H54 (cell line): ENCODE data around the gene ENTPD5.
A peak's percentile ranks its signal among the peaks of the same experiment; 100 is the strongest.

Experiments used
- DNase-seq: peaks from one replicate; pipeline ENCODE4 v3.0.0; 2011; ENCODE audit warnings: low spot score, mixed read lengths; ENCODE audit not compliant: insufficient read length
- FAIRE-seq: peaks from 3 replicates; lab custom pipeline; 2011; peaks lifted over from hg19 to GRCh38; lab: Jason Lieb, UNC
- POLR2A ChIP-seq: IDR thresholded peaks from 2 replicates; pipeline ENCODE4 v1.6.1; 2011; ENCODE audit warnings: low read depth, mild to moderate bottlenecking, low read length

ENTPD5 gene

GRCh38 chr14:74018586-74019407, at the start of gene ENTPD5, which contains the start of gene BBOF1:
Gene ENTPD5 (minus strand): TSS chr14:74019288. CDS start chr14:73988102, 31,186 bp downstream.
Gene BBOF1 (plus strand): TSS chr14:74019349. CDS start chr14:74019479, 130 bp downstream.
- FAIRE-seq: peak; percentile 27
- peak; percentile 87 for TF ChIP-seq POLR2A

DNA sequence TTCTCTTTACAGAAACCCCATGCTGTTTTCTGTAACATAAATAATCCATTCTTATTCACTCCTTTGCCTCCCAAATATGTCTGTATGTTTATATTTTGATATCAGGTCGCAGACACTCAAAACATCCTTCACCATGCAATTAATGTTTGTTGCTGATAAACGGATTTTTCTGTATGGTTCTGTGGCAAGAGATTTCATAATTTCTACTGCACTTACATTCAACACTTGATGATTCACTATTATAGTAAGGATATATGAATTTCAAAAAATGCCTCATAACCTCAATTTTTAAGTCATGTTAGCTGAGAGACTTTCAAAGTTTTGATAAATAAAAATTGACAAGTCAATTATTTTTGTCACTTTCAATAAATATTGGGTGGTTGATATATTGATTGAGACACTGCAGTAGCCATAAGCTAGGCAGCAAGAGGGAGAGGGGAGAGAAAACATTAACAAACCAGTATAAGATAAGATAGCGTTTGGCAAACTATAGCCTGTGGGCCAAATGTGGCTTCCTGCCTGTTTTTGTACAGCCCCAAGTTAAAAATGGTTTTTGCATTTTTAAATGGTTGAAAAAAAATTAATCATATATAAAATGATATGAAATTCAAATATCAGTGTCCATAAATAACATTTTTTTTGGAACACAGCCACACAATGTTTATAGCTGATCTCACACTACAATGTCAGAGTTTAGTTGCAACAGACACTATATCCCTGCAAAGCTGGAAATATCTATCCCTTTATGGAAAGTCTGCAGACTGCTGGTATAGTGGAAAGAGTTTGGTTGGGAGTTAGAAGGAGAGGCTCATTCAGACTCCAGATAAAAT, 46.9 kb upstream of the ENTPD5 start:
- no peak for DNase-seq
- FAIRE-seq: no peak
- no peak for TF ChIP-seq POLR2A

More at GRCh38 chr14:74018586-74019407, at the start of gene ENTPD5, which contains the start of gene BBOF1:
- DNase-seq: peak; percentile 81

DNA sequence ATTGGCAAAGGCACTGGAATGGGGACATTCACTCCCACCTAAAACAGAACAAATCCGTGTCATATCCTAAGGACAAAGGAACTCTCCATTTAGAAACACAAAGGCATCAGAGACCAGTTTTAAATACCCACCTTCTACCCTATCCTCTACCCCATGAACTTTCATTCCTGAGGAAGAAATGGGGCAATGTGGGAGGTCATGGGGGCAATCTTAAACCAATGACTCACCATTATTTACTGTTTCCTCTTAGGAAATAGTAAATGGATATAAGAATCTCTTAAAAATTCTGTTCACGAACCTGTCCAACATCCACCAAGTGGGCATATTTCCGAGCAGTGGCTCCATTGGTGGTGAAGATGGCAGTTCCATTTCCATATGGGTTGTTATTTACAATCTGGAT, 45.8 kb upstream of the ENTPD5 start:
- FAIRE-seq (no peak), DNase-seq (no peak)
- TF ChIP-seq POLR2A: no peak

- TF ChIP-seq POLR2A: no peak
- DNase-seq (no peak), FAIRE-seq (no peak)
These were observed 45.3 kb upstream of the ENTPD5 start for GRCh38 chr14:74064426-74064825.

DNA sequence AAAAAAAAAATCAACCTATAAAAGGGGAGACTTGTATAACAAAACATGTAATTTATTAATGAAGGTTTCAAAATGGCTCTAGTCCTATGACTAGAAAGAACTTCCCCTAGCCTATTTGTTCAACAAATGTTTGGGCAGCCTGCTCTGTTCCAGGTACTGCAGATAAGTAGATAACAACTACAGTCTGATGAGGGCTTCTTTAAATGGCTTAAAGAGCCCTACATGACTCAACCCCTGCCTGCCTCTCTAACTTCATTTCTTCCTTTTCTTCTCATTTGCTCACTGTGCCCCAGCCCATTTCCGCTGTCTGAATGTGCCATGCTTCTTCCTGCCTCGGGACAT, 43.7 kb upstream of the ENTPD5 start:
- no peak for TF ChIP-seq POLR2A
- FAIRE-seq (no peak), DNase-seq (peak; percentile 12)

DNA sequence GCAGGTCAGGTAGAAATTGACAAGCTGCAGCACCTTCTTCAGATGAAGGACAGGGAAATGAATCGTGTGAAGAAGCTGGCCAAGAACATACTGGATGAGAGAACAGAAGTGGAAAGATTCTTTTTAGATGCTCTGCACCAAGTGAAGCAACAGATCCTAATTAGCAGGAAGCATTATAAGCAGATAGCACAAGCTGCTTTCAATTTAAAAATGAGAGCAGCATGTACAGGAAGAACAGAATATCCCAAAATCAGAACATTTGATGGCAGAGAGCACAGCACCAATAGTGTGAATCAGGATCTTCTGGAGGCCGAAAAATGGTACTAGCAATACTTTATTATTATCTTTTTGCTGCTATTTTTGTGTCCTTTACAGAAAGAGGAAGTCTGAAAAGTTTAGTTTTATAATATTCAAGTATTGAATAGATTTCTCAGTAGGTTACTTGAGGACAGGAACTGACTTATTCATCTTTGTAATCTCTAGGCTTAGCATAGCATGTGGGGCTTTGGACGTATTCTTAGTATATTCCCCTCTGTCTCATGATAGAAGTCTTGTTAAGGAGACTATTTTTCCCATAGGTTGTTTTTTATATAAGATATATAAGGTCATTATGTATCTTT, 30.9 kb upstream of the ENTPD5 start:
- TF ChIP-seq POLR2A: no peak
- DNase-seq (no peak), FAIRE-seq (no peak)

DNA sequence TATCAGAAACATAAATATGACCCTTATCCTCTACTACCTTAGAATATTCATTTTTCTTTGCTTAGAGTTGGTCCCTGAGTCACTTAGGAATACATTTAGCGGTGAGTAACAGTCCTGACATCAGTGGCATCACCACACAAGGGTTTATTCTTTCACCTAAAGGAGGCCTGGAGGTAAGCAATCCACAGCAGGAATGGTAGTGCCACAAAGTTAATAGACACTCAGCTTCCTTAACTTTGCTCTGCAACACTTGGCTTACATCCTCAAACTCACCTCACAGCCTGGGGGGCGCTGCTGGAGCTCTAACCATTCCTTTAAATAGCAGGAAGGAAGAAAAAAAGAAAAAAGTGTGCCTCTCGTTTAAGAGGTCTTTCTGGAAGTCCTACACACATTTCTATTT, 29.2 kb upstream of the ENTPD5 start:
- DNase-seq (no peak), FAIRE-seq (peak; percentile 41)
- TF ChIP-seq POLR2A: no peak

GRCh38 chr14:74045522-74045921, 26.4 kb upstream of the ENTPD5 start:
- TF ChIP-seq POLR2A: no peak
- DNase-seq (no peak), FAIRE-seq (no peak)

- no peak for TF ChIP-seq POLR2A
- DNase-seq (no peak), FAIRE-seq (no peak)
These were observed 23.2 kb upstream of the ENTPD5 start for GRCh38 chr14:74042296-74042695.

DNA sequence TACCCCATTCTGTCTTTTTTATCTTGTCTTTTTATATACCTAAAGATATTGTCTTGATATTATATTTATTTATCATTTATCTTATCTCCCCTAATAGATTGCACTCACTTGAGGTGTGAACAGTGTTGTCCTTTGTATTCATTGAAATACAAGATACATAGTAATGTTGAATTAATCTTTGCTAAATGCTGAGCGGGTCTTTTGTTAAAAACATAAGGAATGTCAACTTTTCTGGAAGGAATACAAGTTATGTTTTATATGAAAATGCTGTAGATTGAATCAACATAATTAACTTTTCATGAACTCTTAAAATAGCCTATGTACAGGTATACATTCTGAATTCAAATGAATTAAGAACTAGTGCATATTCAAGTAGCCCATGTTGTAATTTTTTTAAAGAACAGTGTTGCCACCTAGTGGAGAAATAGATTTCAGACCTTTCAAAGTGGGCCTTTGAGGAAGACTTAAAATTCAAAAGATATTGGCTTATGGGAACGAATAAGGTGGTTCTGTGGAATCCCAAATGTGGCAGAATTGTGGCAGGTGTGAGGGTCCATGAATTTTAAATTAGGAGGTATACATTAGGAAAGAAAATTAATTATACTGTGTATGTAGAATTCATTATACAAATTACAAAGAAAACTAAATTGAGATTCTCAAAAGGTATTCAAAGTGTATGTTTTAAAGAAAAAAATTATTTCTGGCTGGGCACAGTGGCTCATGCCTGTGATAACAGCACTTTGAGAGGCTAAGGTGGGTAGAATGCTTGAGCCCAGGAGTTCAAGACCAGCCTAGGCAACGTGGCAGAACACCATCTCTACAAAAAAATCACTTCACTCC, 19.2 kb upstream of the ENTPD5 start:
- peak; percentile 6 for DNase-seq
- peak; percentile 11 for FAIRE-seq
- no peak for TF ChIP-seq POLR2A

DNA sequence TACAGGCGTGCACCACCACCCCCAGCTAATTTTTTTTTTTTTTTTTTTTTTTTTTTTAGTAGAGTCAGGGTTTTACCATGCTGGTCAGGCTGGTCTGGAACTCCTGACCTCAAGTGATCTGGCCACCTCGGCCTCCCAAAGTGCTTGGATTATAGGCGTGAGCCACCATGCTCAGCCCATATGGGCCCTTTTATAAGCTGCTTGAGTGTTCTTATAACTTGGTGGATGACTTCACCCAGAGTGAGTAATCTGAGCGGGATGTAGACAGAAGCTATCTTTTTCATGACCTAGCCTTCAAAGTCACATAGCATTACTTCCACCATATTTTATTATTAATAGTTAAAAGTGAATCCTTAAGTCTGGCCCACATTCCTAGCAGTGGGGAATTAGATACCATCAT, 16.5 kb upstream of the ENTPD5 start:
- TF ChIP-seq POLR2A: no peak
- DNase-seq (no peak), FAIRE-seq (no peak)

DNA sequence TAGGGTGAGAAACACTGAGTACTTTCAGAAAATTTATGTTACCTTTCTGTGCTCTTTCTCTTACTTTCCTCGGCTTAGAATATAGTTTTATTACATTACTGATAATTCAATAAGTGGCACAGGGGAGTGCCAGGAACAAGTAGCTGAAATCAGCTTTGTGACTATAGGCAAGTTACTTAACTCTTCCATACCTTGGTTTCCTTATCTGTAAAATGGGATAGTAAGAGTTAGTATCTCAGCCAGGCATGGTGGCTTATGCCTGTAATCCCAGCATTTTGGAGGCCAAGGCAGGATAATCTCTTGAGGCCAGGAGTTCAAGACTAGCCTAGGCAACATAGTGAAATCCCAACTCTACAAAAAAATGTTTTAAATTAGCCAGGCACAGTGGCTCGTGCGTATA, 15.5 kb upstream of the ENTPD5 start:
- TF ChIP-seq POLR2A: no peak
- FAIRE-seq (no peak), DNase-seq (no peak)

GRCh38 chr14:74029136-74029535, 10.0 kb upstream of the ENTPD5 start:
- FAIRE-seq: no peak
- TF ChIP-seq POLR2A: no peak

More at GRCh38 chr14:74029136-74029535, 10.0 kb upstream of the ENTPD5 start:
- no peak for DNase-seq
